Panc1 (cell line): ENCODE results near the gene ARL11. TPM values are rescaled to one million over a fixed set of nuclear protein-coding genes. Genes with fewer than 3 reads are reported as not detected.

Experiments
- ATAC-seq: fragments of 200-7000 bp; cut with Tn5 transposase; 2 replicates; pipeline ENCODE4 v1.9.1; 2020; ENCODE audit warnings: mild to moderate bottlenecking, moderate library complexity
- BruUV-seq: library from RNA; stranded (reverse); fragments of 400-500 nt; replicated peaks from 2 replicates; lab custom pipeline; 2021; lab: Mats Ljungman, UMichigan
- CTCF ChIA-PET: fragments of 300-600 bp; sonication (Branson Sonifier 250); formaldehyde crosslinking; loops from one replicate; lab custom pipeline; 2022; ENCODE audit warnings: antibody characterized with exemption; lab: Charles Lee
- POLR2A ChIA-PET: fragments of 300-600 bp; sonication (Branson Sonifier 250); formaldehyde crosslinking; loops from one replicate; lab custom pipeline; 2022; ENCODE audit warnings: antibody characterized with exemption; lab: Charles Lee
- DNase-seq: peaks from one replicate; pipeline ENCODE4 v3.0.0-alpha.2; 2010; ENCODE audit warnings: low read depth, low spot score
- H3K27ac ChIP-seq: 2 replicates; pipeline ENCODE4 v1.5.1; 2011; ENCODE audit warnings: mild to moderate bottlenecking, low read length, inconsistent platforms
- H3K27me3 ChIP-seq: fragments of 200-500 bp; sonication (Bioruptor generic); 2 replicates; pipeline ENCODE4 v1.6.0; 2014; ENCODE audit warnings: low read length, inconsistent platforms; ENCODE audit not compliant: control insufficient read depth, insufficient read depth
- H3K36me3 ChIP-seq: fragments of 200-500 bp; sonication (Bioruptor generic); 2 replicates; pipeline ENCODE4 v1.5.1; 2014; ENCODE audit warnings: inconsistent platforms, mild to moderate bottlenecking, low read length, moderate library complexity; ENCODE audit not compliant: control insufficient read depth, insufficient read depth
- H3K4me1 ChIP-seq: 2 replicates; pipeline ENCODE4 v1.5.1; 2011; ENCODE audit warnings: inconsistent platforms, mild to moderate bottlenecking, low read length, moderate library complexity; ENCODE audit not compliant: control insufficient read depth, insufficient read depth
- H3K4me3 ChIP-seq, 2 experiments: 2 replicates each; pipeline ENCODE4 v1.5.1; 2011 to 2012; ENCODE audit warnings: low read depth in 2 of 2, low read length in 2 of 2, mild to moderate bottlenecking in 2 of 2, inconsistent platforms in 1 of 2, moderate library complexity in 1 of 2
- H3K9me3 ChIP-seq: fragments of 200-500 bp; sonication (Bioruptor generic); 2 replicates; pipeline ENCODE4 v1.5.1; 2014; ENCODE audit warnings: low read depth, mild to moderate bottlenecking, inconsistent platforms, low read length, moderate library complexity; ENCODE audit not compliant: control insufficient read depth, insufficient read depth
- POLR2AphosphoS5 ChIP-seq: IDR thresholded peaks from 2 replicates; pipeline ENCODE4 v1.6.1; 2012; ENCODE audit warnings: mild to moderate bottlenecking, low read depth, low read length, moderate library complexity
- SIN3A ChIP-seq: IDR thresholded peaks from 2 replicates; pipeline ENCODE4 v1.6.1; 2012; ENCODE audit warnings: low read depth, mild to moderate bottlenecking, low read length, moderate library complexity, borderline replicate concordance; ENCODE audit not compliant: insufficient read depth
- TCF7L2 ChIP-seq: IDR thresholded peaks from 2 replicates; pipeline ENCODE4 v1.6.1; 2011; ENCODE audit warnings: mild to moderate bottlenecking, low read depth, low read length, inconsistent platforms
- in situ Hi-C: cut with HindIII; loops from 2 replicates; pipeline ENCODE4 v1.10.0; 2016; ENCODE audit warnings: low sequenced_read_pairs, low pct_unique_long_range_greater_than_20kb
- intact Hi-C: fragments of 100-400 bp; cut with micrococcal nuclease; formaldehyde crosslinking; loops from one replicate; pipeline ENCODE4 v1.10.0; 2022; ENCODE audit not compliant: unreplicated experiment
- total RNA-seq: library from RNA; stranded (reverse); gene quantifications from one replicate; pipeline ENCODE4 v1.2.1, GENCODE V29; 2021; ENCODE audit not compliant: unreplicated experiment
- TF ChIP-seq, protein P1 (sequence below), 2 experiments: IDR thresholded peaks; 2 replicates each; pipeline ENCODE4 v1.6.1; 2011 to 2012; ENCODE audit warnings: low read depth in 2 of 2, control low read depth in 1 of 2, low read length in 1 of 2, mild to moderate bottlenecking in 1 of 2, moderate library complexity in 1 of 2; ENCODE audit not compliant: insufficient read depth in 1 of 2
- TF ChIP-seq, protein P2 (sequence below): fragments of 450-650 bp; IDR thresholded peaks from 2 replicates; pipeline ENCODE4 v1.5.1; 2017; ENCODE audit warnings: mild to moderate bottlenecking

Gene ARL11
- total RNA-seq, 1 experiment from 2014 or later, result not detected

DNA sequence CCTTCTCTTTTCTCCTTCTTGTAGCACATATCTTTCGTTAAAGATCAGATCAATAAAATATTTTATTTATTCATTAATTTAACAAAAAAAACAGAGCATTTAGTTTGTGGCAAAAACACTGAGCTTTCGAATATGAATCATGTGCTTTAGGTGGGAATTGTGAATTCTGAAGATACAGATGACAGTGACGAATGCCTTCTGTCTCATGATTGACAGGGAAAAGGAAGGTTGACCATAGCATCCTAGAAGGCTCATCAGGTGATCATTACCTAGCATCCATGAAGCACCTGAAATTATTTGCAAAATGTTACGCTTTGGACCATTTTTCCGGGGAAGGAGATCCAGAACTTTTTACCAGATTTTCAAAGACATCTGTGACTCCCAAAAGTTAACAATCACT is 3.8 kb downstream of the ARL11 start:
- H3K27ac ChIP-seq, result no peak overlapping the region
- CTCF ChIA-PET, result no interaction called here
- no TSS peak for BruUV-seq

DNA sequence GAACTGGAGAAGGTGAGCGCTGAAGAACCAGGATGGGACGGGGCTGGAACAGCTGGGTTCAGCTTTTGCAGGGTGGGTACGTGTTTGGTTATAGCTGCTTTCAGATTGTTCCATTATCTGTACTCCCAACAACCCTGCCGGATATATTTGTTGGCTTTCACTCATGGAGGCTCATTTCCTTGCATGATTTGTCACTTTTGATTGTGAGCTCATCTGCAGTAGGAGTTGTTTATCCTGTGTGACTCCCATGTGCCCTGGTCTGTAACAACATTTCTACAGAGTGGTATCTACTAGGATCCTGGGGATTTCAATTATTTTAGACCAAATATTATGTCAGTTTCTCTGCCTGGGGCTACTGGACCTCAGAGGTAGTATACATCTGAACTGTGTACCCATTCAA is 5.4 kb downstream of the ARL11 start:
- in situ Hi-C loops, result no loop called here
- POLR2A ChIA-PET, result no interaction called here
- no TSS peak for BruUV-seq

More for the DNA sequence above, 3.8 kb downstream of the ARL11 start:
- H3K36me3 ChIP-seq, result no peaks in the 10 kb centered on the region
- no peak overlapping the region for H3K4me3 ChIP-seq
- no peaks in the 10 kb centered on the region for H3K27me3 ChIP-seq
- no peak for TF ChIP-seq TCF7L2
- TF ChIP-seq, protein P1, sequence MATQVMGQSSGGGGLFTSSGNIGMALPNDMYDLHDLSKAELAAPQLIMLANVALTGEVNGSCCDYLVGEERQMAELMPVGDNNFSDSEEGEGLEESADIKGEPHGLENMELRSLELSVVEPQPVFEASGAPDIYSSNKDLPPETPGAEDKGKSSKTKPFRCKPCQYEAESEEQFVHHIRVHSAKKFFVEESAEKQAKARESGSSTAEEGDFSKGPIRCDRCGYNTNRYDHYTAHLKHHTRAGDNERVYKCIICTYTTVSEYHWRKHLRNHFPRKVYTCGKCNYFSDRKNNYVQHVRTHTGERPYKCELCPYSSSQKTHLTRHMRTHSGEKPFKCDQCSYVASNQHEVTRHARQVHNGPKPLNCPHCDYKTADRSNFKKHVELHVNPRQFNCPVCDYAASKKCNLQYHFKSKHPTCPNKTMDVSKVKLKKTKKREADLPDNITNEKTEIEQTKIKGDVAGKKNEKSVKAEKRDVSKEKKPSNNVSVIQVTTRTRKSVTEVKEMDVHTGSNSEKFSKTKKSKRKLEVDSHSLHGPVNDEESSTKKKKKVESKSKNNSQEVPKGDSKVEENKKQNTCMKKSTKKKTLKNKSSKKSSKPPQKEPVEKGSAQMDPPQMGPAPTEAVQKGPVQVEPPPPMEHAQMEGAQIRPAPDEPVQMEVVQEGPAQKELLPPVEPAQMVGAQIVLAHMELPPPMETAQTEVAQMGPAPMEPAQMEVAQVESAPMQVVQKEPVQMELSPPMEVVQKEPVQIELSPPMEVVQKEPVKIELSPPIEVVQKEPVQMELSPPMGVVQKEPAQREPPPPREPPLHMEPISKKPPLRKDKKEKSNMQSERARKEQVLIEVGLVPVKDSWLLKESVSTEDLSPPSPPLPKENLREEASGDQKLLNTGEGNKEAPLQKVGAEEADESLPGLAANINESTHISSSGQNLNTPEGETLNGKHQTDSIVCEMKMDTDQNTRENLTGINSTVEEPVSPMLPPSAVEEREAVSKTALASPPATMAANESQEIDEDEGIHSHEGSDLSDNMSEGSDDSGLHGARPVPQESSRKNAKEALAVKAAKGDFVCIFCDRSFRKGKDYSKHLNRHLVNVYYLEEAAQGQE (IDR thresholded peaks at IDR 0.05; ENCODE audit: insufficient read depth in 1 of 2, low read depth in 2 of 2, low read length in 1 of 2), result no peak
- TF ChIP-seq, protein P2, sequence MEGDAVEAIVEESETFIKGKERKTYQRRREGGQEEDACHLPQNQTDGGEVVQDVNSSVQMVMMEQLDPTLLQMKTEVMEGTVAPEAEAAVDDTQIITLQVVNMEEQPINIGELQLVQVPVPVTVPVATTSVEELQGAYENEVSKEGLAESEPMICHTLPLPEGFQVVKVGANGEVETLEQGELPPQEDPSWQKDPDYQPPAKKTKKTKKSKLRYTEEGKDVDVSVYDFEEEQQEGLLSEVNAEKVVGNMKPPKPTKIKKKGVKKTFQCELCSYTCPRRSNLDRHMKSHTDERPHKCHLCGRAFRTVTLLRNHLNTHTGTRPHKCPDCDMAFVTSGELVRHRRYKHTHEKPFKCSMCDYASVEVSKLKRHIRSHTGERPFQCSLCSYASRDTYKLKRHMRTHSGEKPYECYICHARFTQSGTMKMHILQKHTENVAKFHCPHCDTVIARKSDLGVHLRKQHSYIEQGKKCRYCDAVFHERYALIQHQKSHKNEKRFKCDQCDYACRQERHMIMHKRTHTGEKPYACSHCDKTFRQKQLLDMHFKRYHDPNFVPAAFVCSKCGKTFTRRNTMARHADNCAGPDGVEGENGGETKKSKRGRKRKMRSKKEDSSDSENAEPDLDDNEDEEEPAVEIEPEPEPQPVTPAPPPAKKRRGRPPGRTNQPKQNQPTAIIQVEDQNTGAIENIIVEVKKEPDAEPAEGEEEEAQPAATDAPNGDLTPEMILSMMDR, result no peak
- no peak for TF ChIP-seq POLR2AphosphoS5
- TF ChIP-seq SIN3A, result no peak
- POLR2A ChIA-PET, result no interaction called here
- in situ Hi-C loops, result no loop called here
- DNase-seq (no peak), ATAC-seq (no peak)
- no peaks in the 10 kb centered on the region for H3K4me1 ChIP-seq
- intact Hi-C loops, result no loop called here
- no peaks in the 10 kb centered on the region for H3K9me3 ChIP-seq

More for the DNA sequence above, 5.4 kb downstream of the ARL11 start:
- ATAC-seq (no peak), DNase-seq (no peak)
- H3K36me3 ChIP-seq, result no peaks in the 10 kb centered on the region
- TF ChIP-seq POLR2AphosphoS5, result no peak
- TF ChIP-seq, protein P1 (IDR thresholded peaks at IDR 0.05; ENCODE audit: insufficient read depth in 1 of 2, low read depth in 2 of 2, low read length in 1 of 2), result no peak
- no peak for TF ChIP-seq TCF7L2
- TF ChIP-seq, protein P2, result no peak
- TF ChIP-seq SIN3A, result no peak
- no peaks in the 10 kb centered on the region for H3K9me3 ChIP-seq
- CTCF ChIA-PET, result no interaction called here
- H3K4me1 ChIP-seq, result no peaks in the 10 kb centered on the region
- H3K27ac ChIP-seq, result no peak overlapping the region
- no peak overlapping the region for H3K4me3 ChIP-seq
- intact Hi-C loops, result no loop called here
- H3K27me3 ChIP-seq, result no peaks in the 10 kb centered on the region
